PC-3 (cell line): Measurements from ENCODE around the gene MLN. TPM values are rescaled to one million over a fixed set of nuclear protein-coding genes. Genes with fewer than 3 reads are reported as not detected.

Experiments
- ATAC-seq: fragments of 200-7000 bp; cut with Tn5 transposase; 2 replicates; pipeline ENCODE4 v1.9.1; 2020; ENCODE audit warnings: mild to moderate bottlenecking, moderate library complexity
- BruUV-seq: library from RNA; stranded (reverse); fragments of 400-500 nt; replicated peaks from 2 replicates; lab custom pipeline; 2021; lab: Mats Ljungman, UMichigan
- CTCF ChIA-PET: fragments of 300-600 bp; sonication (Branson Sonifier 250); formaldehyde crosslinking; loops from one replicate; lab custom pipeline; 2022; ENCODE audit warnings: antibody characterized with exemption; lab: Charles Lee
- POLR2A ChIA-PET: fragments of 300-600 bp; sonication (Branson Sonifier 250); formaldehyde crosslinking; loops from one replicate; lab custom pipeline; 2022; ENCODE audit warnings: antibody characterized with exemption; ENCODE audit not compliant: unreplicated experiment; lab: Charles Lee
- DNase-seq: peaks from one replicate; pipeline ENCODE4 v3.0.0-alpha.2; 2015
- H2AFZ ChIP-seq: fragments of 300-600 bp; sonication (generic); 2 replicates; pipeline ENCODE4 v1.6.0; 2016; ENCODE audit warnings: antibody characterized with exemption, low read length
- H3F3A ChIP-seq: fragments of 300-600 bp; sonication (generic); one replicate; pipeline ENCODE4 v1.6.0; 2017; ENCODE audit warnings: antibody characterized with exemption, low read length, control low read depth, mild to moderate bottlenecking; ENCODE audit not compliant: unreplicated experiment
- H3K27ac ChIP-seq: fragments of 300-600 bp; sonication (generic); 2 replicates; pipeline ENCODE4 v1.5.1; 2016; ENCODE audit warnings: mild to moderate bottlenecking, low read length
- H3K27me3 ChIP-seq: fragments of 300-600 bp; sonication (generic); 2 replicates; pipeline ENCODE4 v1.6.1; 2016; ENCODE audit warnings: low read length, mixed read lengths
- H3K36me3 ChIP-seq: fragments of 300-600 bp; sonication (generic); 2 replicates; pipeline ENCODE4 v1.6.1; 2016; ENCODE audit warnings: low read depth, mixed run types, low read length, mixed read lengths
- H3K4me1 ChIP-seq: fragments of 300-600 bp; sonication (generic); 2 replicates; pipeline ENCODE4 v1.5.1; 2016; ENCODE audit warnings: low read length; ENCODE audit not compliant: insufficient read depth
- H3K4me2 ChIP-seq: fragments of 300-600 bp; sonication (generic); 2 replicates; pipeline ENCODE4 v1.6.0; 2016; ENCODE audit warnings: low read length
- H3K4me3 ChIP-seq: fragments of 300-600 bp; sonication (generic); 2 replicates; pipeline ENCODE4 v1.5.1; 2016; ENCODE audit warnings: mild to moderate bottlenecking, low read length, mixed read lengths
- H3K79me2 ChIP-seq: fragments of 300-600 bp; sonication (generic); 2 replicates; pipeline ENCODE4 v1.6.1; 2017; ENCODE audit warnings: low read length, mixed read lengths
- H3K9ac ChIP-seq: fragments of 300-600 bp; sonication (generic); 2 replicates; pipeline ENCODE4 v1.6.0; 2016; ENCODE audit warnings: mild to moderate bottlenecking, low read length
- H3K9me2 ChIP-seq: fragments of 300-600 bp; sonication (generic); replicated peaks from 2 replicates; pipeline ENCODE4 v1.6.1; 2016; ENCODE audit warnings: mixed run types, low read length, mixed read lengths
- H3K9me3 ChIP-seq: fragments of 300-600 bp; sonication (generic); 2 replicates; pipeline ENCODE4 v1.6.1; 2016; ENCODE audit warnings: low read length, mixed read lengths
- H4K20me1 ChIP-seq: fragments of 300-600 bp; sonication (generic); 2 replicates; pipeline ENCODE4 v1.6.1; 2016; ENCODE audit warnings: low read length, mixed read lengths
- EZH2 ChIP-seq: fragments of 300-600 bp; sonication (generic); IDR thresholded peaks from one replicate; pipeline ENCODE4 v1.6.1; 2017; ENCODE audit warnings: antibody characterized with exemption, mild to moderate bottlenecking, low read length; ENCODE audit not compliant: unreplicated experiment
- EZH2phosphoT487 ChIP-seq: fragments of 300-600 bp; sonication (generic); IDR thresholded peaks from 2 replicates; pipeline ENCODE4 v1.6.1; 2018; ENCODE audit warnings: mild to moderate bottlenecking, antibody characterized with exemption, low read length, borderline replicate concordance
- intact Hi-C: fragments of 100-400 bp; cut with micrococcal nuclease; formaldehyde crosslinking; loops from 2 replicates; pipeline ENCODE4 v1.9.0; 2023
- total RNA-seq: library from RNA; depleted of rRNA; stranded (reverse); fragments of >200 nt; gene quantifications from 2 replicates; pipeline ENCODE4 v1.2.3, GENCODE V29; 2014
- TF ChIP-seq, protein P1 (sequence below): fragments of 300-600 bp; sonication (generic); conservative IDR thresholded peaks from 2 replicates; pipeline ENCODE4 v1.5.1; 2017; ENCODE audit warnings: antibody characterized with exemption, low read depth, mild to moderate bottlenecking, low read length

MLN gene
- total RNA-seq, 1 experiment from 2014 or later = not detected

DNA sequence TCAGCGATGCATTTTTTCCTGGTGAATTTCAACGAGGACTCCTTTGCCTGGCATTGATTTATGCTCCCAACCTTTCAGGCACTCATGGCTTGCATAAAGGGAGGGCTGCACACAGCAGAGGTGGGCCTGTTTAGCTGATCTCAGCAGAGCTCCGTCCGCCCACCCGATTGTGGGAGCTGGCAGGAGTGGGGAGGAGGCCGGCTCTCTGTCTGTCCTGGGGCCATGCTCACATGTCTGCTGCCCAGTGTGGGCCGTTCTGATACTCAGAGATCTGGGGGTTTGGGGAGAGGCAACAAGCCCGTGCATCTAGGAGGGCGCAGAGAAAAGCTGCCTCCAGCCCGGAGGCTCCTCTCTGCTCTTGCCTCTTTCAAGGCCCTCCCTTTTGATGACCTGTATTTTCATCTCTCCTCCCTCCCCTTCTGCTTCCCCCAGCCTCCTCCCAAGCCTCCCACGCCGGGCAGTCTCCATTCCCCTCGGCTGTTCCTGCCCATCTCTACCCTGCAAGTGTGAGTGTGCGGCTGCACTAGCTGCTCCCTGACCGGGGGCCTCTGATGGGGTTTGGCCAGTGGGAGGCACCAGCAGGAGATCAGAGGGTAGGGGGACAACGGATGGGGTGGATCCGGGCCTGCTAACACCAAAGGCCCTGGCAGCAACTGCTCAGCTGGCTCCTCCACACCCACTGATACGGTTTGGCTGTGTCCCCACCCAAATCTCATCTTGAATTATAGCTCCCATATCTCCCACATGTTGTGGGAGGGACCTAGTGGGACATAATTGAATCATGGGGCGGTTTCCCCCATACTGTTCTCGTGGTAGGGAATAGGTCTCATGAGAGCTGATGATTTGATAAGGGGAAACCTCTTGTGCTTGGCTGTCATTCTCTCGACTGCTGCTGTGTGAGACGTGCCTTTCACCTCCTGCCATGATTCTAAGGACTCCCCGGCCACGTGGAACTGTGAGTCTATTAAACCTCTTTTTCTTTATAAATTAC is 39.6 kb upstream of the MLN start:
- no TSS peak for BruUV-seq
- H3K4me2 ChIP-seq = no peak overlapping the region
- no peak overlapping the region for H3K4me3 ChIP-seq
- intact Hi-C loops = loop anchor here (10.0 kb wide), 1 partner anchor 181 kb away; no protein-coding TSS in a partner anchor
- H3F3A ChIP-seq = no peaks in the 10 kb centered on the region
- no peak for DNase-seq
- no peak for ATAC-seq
- H3K9ac ChIP-seq = no peak overlapping the region
- peaks cover 23% of the 10 kb centered on the region for H3K4me1 ChIP-seq
- H3K9me3 ChIP-seq = no peaks in the 10 kb centered on the region
- POLR2A ChIA-PET = no interaction called here
- CTCF ChIA-PET = no interaction called here
- H3K36me3 ChIP-seq = no peaks in the 10 kb centered on the region
- no peaks in the 10 kb centered on the region for H3K27me3 ChIP-seq
- TF ChIP-seq, protein P1, sequence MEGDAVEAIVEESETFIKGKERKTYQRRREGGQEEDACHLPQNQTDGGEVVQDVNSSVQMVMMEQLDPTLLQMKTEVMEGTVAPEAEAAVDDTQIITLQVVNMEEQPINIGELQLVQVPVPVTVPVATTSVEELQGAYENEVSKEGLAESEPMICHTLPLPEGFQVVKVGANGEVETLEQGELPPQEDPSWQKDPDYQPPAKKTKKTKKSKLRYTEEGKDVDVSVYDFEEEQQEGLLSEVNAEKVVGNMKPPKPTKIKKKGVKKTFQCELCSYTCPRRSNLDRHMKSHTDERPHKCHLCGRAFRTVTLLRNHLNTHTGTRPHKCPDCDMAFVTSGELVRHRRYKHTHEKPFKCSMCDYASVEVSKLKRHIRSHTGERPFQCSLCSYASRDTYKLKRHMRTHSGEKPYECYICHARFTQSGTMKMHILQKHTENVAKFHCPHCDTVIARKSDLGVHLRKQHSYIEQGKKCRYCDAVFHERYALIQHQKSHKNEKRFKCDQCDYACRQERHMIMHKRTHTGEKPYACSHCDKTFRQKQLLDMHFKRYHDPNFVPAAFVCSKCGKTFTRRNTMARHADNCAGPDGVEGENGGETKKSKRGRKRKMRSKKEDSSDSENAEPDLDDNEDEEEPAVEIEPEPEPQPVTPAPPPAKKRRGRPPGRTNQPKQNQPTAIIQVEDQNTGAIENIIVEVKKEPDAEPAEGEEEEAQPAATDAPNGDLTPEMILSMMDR = no peak
- TF ChIP-seq EZH2phosphoT487 (no peak), EZH2 (no peak)
- no peak overlapping the region for H3K27ac ChIP-seq
- no peaks in the 10 kb centered on the region for H4K20me1 ChIP-seq
- no peaks in the 10 kb centered on the region for H3K79me2 ChIP-seq
- no peak overlapping the region for H2AFZ ChIP-seq
- H3K9me2 ChIP-seq = no peaks in the 10 kb centered on the region

DNA sequence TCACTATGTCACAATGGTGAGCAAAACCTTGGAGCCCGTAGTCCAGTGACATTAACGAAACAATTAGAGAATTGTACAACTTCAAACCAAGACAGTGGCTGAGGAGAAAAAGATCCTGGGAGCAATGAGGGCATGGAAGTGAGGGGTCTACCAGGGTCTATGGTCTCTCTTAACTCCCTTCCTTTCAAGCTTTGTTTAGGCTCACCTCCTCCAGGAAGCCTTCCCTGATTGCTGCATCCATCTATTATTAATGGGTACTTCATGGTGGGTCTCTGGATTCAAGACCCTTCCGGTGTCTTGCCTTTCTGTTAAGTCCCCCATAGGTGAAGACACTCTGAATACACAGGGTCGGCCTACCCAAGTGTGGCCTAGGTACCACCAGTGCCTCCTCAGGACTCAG is 38.1 kb upstream of the MLN start:
- peaks cover 23% of the 10 kb centered on the region for H3K4me1 ChIP-seq
- ATAC-seq = no peak

More for the DNA sequence above, 38.1 kb upstream of the MLN start:
- Histone ChIP-seq H3K4me3 (no peak overlapping the region), H3K9me2 (no peaks in the 10 kb centered on the region), H3K9ac (no peak overlapping the region), H3F3A (no peaks in the 10 kb centered on the region), H3K9me3 (no peaks in the 10 kb centered on the region), H2AFZ (no peak overlapping the region), H3K27ac (no peak overlapping the region), H3K79me2 (no peaks in the 10 kb centered on the region), H3K36me3 (no peaks in the 10 kb centered on the region), H3K4me2 (no peak overlapping the region), H4K20me1 (no peaks in the 10 kb centered on the region), H3K27me3 (no peaks in the 10 kb centered on the region)
- ChIA-PET CTCF (no interaction called here), POLR2A (no interaction called here)
- no TSS peak for BruUV-seq
- no peak for DNase-seq
- intact Hi-C loops = loop anchor here (10.0 kb wide), 1 partner anchor 183 kb away; no protein-coding TSS in a partner anchor
- TF ChIP-seq, protein P1 = no peak
- TF ChIP-seq EZH2 = no peak
- no peak for TF ChIP-seq EZH2phosphoT487
